ENCODE data around the gene ZNF235.
"Not testable (repeated sequence)": the region's sequence is repeated elsewhere in the genome, so short reads cannot be mapped to it uniquely, and the experiment has no call there.

Gene ZNF235

GRCh38 chr19:44255705-44256411, 49.0 kb downstream of the ZNF235 start:
- no peak for DNase-seq (ENCODE audit: low read depth)

- DNase-seq (ENCODE audit: low read depth), result no peak
These were observed 50.3 kb downstream of the ZNF235 start for GRCh38 chr19:44254496-44254895.

GRCh38 chr19:44253392-44253791, 51.4 kb downstream of the ZNF235 start:
- not testable (repeated sequence) for DNase-seq (ENCODE audit: low read depth)

- not testable (repeated sequence) for DNase-seq (ENCODE audit: low read depth)
These were observed 52.5 kb downstream of the ZNF235 start for GRCh38 chr19:44252332-44252731.

GRCh38 chr19:44236384-44236783, 68.4 kb downstream of the ZNF235 start:
- no peak for DNase-seq (ENCODE audit: low read depth)
